SK-N-SH (cell line): ENCODE measurements around the gene VEGFB. TPM values are rescaled to one million over a fixed set of nuclear protein-coding genes. Genes with fewer than 3 reads are reported as not detected.
A peak's percentile ranks its signal among the peaks of the same experiment; 100 is the strongest.

Experiments used
- ELF1 ChIP-seq: IDR thresholded peaks from 2 replicates; pipeline ENCODE4 v1.4.0; 2012
- EZH2phosphoT487 ChIP-seq: fragments of 200-600 bp; sonication (generic); IDR thresholded peaks from 2 replicates; pipeline ENCODE4 v1.6.1; 2017; ENCODE audit warnings: low read depth, mixed run types, mild to moderate bottlenecking, antibody characterized with exemption, moderate library complexity, borderline replicate concordance
- FOSL2 ChIP-seq: IDR thresholded peaks from 2 replicates; pipeline ENCODE4 v1.4.0; 2012; ENCODE audit warnings: low read depth, mild to moderate bottlenecking, moderate library complexity, borderline replicate concordance
- JUND ChIP-seq: IDR thresholded peaks from 2 replicates; pipeline ENCODE4 v1.4.0; 2012
- MEF2A ChIP-seq: IDR thresholded peaks from 2 replicates; pipeline ENCODE4 v1.4.0; 2012; ENCODE audit warnings: low read depth, borderline replicate concordance
- NRF1 ChIP-seq: IDR thresholded peaks from 2 replicates; pipeline ENCODE4 v1.6.1; 2012; ENCODE audit warnings: low read depth, mild to moderate bottlenecking, low read length
- PBX3 ChIP-seq: IDR thresholded peaks from 2 replicates; pipeline ENCODE4; 2012
- RAD21 ChIP-seq: IDR thresholded peaks from 2 replicates; pipeline ENCODE4 v1.6.1; 2012; ENCODE audit warnings: mild to moderate bottlenecking, low read length
- RCOR1 ChIP-seq: fragments of 150-350 bp; IDR thresholded peaks from 2 replicates; pipeline ENCODE4 v1.6.1; 2017; ENCODE audit warnings: antibody characterized with exemption, low read length
- REST ChIP-seq: IDR thresholded peaks from 2 replicates; pipeline ENCODE4 v1.6.1; 2012; ENCODE audit warnings: mild to moderate bottlenecking, low read depth, low read length, moderate library complexity
- SIN3A ChIP-seq: IDR thresholded peaks from 2 replicates; pipeline ENCODE4 v1.6.1; 2012; ENCODE audit warnings: low read depth, mild to moderate bottlenecking, low read length, moderate library complexity, borderline replicate concordance
- SMC3 ChIP-seq: IDR thresholded peaks from 2 replicates; pipeline ENCODE4 v1.6.1; 2012; ENCODE audit warnings: low read depth, low read length, improper control_type of control experiment
- TAF1 ChIP-seq: IDR thresholded peaks from 2 replicates; pipeline ENCODE4 v1.6.1; 2012; ENCODE audit warnings: low read depth, mild to moderate bottlenecking, low read length, moderate library complexity, borderline replicate concordance
- TEAD4 ChIP-seq: IDR thresholded peaks from 2 replicates; pipeline ENCODE4 v1.4.0; 2012; ENCODE audit warnings: mild to moderate bottlenecking, borderline replicate concordance; ENCODE audit not compliant: insufficient read depth
- USF1 ChIP-seq: IDR thresholded peaks from 2 replicates; pipeline ENCODE4 v1.4.0; 2012; ENCODE audit warnings: low read depth, borderline replicate concordance
- USF2 ChIP-seq: fragments of 150-350 bp; IDR thresholded peaks from 2 replicates; pipeline ENCODE4 v1.6.1; 2017; ENCODE audit warnings: antibody characterized with exemption, low read length, low read depth, borderline replicate concordance
- polyA plus RNA-seq, 3 experiments: library from polyadenylated mRNA; depleted of rRNA; stranded (reverse); fragments of >200 nt; gene quantifications; 2 replicates each; pipeline ENCODE4 v1.2.3, GENCODE V29; 2012

VEGFB gene
- polyA plus RNA-seq, 1 of the 3 experiments (the other 2 are of a cell fraction): 29.9 TPM

- TF ChIP-seq REST (no peak), TEAD4 (no peak), FOSL2 (no peak), EZH2phosphoT487 (no peak), RAD21 (no peak), TAF1 (peak; percentile 55; the same call in 1 of the 2 replicates), SIN3A (peak; percentile 71; the same call in 1 of the 2 replicates), SMC3 (no peak), JUND (no peak), USF1 (no peak), NRF1 (no peak; the same call in 1 of the 2 replicates), MEF2A (no peak), RCOR1 (no peak), USF2 (no peak), ELF1 (no peak), PBX3 (no peak)
Measured at GRCh38 chr11:64246871-64247728, 12.7 kb downstream of the VEGFB start, which contains the start of gene PPP1R14B (continued).
